HG03066 (cell line): ENCODE data around the gene HLF.
"Not testable (repeated sequence)": the region's sequence is repeated elsewhere in the genome, so short reads cannot be mapped to it uniquely, and the experiment has no call there.

Experiments
- ATAC-seq: cut with Tn5 transposase; IDR thresholded peaks from one replicate; pipeline ENCODE4 v1.9.1; 2021; ENCODE audit warnings: low read depth; ENCODE audit not compliant: unreplicated experiment

The HLF gene

GRCh38 chr17:55323518-55324295, 58.9 kb downstream of the HLF start:
- ATAC-seq: no peak

- no peak for ATAC-seq
Measured at GRCh38 chr17:55324296-55324978, 59.7 kb downstream of the HLF start.

GRCh38 chr17:55325406-55325805, 60.6 kb downstream of the HLF start:
- ATAC-seq: no peak

GRCh38 chr17:55326030-55326429, 61.3 kb downstream of the HLF start:
- ATAC-seq: no peak

GRCh38 chr17:55327225-55328088, 62.7 kb downstream of the HLF start:
- ATAC-seq: no peak

GRCh38 chr17:55328514-55328913, 63.8 kb downstream of the HLF start:
- ATAC-seq: not testable (repeated sequence)

- no peak for ATAC-seq
Measured at GRCh38 chr17:55330344-55330933, 65.7 kb downstream of the HLF start.

- no peak for ATAC-seq
Measured at GRCh38 chr17:55332296-55333041, 67.7 kb downstream of the HLF start.

- no peak for ATAC-seq
Measured at GRCh38 chr17:55334285-55334684, 69.5 kb downstream of the HLF start.

GRCh38 chr17:55334881-55335540, 70.3 kb downstream of the HLF start:
- no peak for ATAC-seq

- ATAC-seq: no peak
Measured at GRCh38 chr17:55335625-55336024, 70.9 kb downstream of the HLF start.

GRCh38 chr17:55336426-55336825, 71.7 kb downstream of the HLF start:
- ATAC-seq: no peak

- no peak for ATAC-seq
Measured at GRCh38 chr17:55340176-55340575, 75.4 kb downstream of the HLF start.

GRCh38 chr17:55340686-55341085, 75.9 kb downstream of the HLF start:
- ATAC-seq: no peak

- no peak for ATAC-seq
Measured at GRCh38 chr17:55341432-55341831, 76.7 kb downstream of the HLF start.

GRCh38 chr17:55342800-55343585, 78.2 kb downstream of the HLF start:
- no peak for ATAC-seq

- no peak for ATAC-seq
Measured at GRCh38 chr17:55343900-55344513, 79.2 kb downstream of the HLF start.

GRCh38 chr17:55344514-55344997, 79.8 kb downstream of the HLF start:
- no peak for ATAC-seq
